DMS53 (cell line): ENCODE measurements around the gene TSC22D3.
"Not testable (repeated sequence)": the region's sequence is repeated elsewhere in the genome, so short reads cannot be mapped to it uniquely, and the experiment has no call there.

Experiments used
- DNase-seq: peaks from one replicate; lab custom pipeline; 2025; lab: John Stamatoyannopoulos, UW

Gene TSC22D3

GRCh38 chrX:107775734-107776511, at the start of gene TSC22D3:
TSC22D3 (minus strand) TSS chrX:107775787; CDS start chrX:107775419, 368 bp downstream.
- peak; percentile 90 for DNase-seq

GRCh38 chrX:107823456-107823855, 47.9 kb upstream of the TSC22D3 start:
- DNase-seq: no peak

- DNase-seq: peak; percentile 11
Observed at GRCh38 chrX:107823042-107823441, 47.5 kb upstream of the TSC22D3 start.

GRCh38 chrX:107818900-107819521, 43.4 kb upstream of the TSC22D3 start:
- peak; percentile 13 for DNase-seq

GRCh38 chrX:107810053-107810452, 34.5 kb upstream of the TSC22D3 start:
- not testable (repeated sequence) for DNase-seq

- DNase-seq: no peak
Observed at GRCh38 chrX:107805179-107805578, 29.6 kb upstream of the TSC22D3 start.

- peak; percentile 6 for DNase-seq
Observed at GRCh38 chrX:107804427-107804826, 28.8 kb upstream of the TSC22D3 start.

GRCh38 chrX:107787827-107788226, 12.2 kb upstream of the TSC22D3 start:
- DNase-seq: no peak

GRCh38 chrX:107780525-107780924, 4.9 kb upstream of the TSC22D3 start:
- no peak for DNase-seq

GRCh38 chrX:107777536-107777832, 1.9 kb upstream of the TSC22D3 start, which contains the start of gene NCBP2L:
NCBP2L (plus strand) TSS chrX:107777733; CDS start chrX:107794221, 16,488 bp downstream.
- DNase-seq: no peak

- peak; percentile 92 for DNase-seq
Observed at GRCh38 chrX:107776649-107777535, 1.3 kb upstream of the TSC22D3 start.

GRCh38 chrX:107775000-107775733, 420 bp downstream of the TSC22D3 start:
- peak; percentile 48 for DNase-seq

- no peak for DNase-seq
Observed at GRCh38 chrX:107773906-107774435, 1.6 kb downstream of the TSC22D3 start.

- no peak for DNase-seq
Observed at GRCh38 chrX:107773206-107773605, 2.4 kb downstream of the TSC22D3 start.

- no peak for DNase-seq
Observed at GRCh38 chrX:107769581-107770317, 5.8 kb downstream of the TSC22D3 start.

- no peak for DNase-seq
Observed at GRCh38 chrX:107768051-107768450, 7.5 kb downstream of the TSC22D3 start.

- no peak for DNase-seq
Observed at GRCh38 chrX:107766470-107767150, 9.0 kb downstream of the TSC22D3 start.

- DNase-seq: no peak
Observed at GRCh38 chrX:107764845-107765608, 10.6 kb downstream of the TSC22D3 start.

- DNase-seq: no peak
Observed at GRCh38 chrX:107763647-107764046, 11.9 kb downstream of the TSC22D3 start.
